HG02870 (cell line): ENCODE results near the gene DTNB.
"Not testable (repeated sequence)": the region's sequence is repeated elsewhere in the genome, so short reads cannot be mapped to it uniquely, and the experiment has no call there.

Experiments used
- ATAC-seq: cut with Tn5 transposase; IDR thresholded peaks from one replicate; pipeline ENCODE4 v1.9.1; 2021; ENCODE audit warnings: mild to moderate bottlenecking, moderate library complexity; ENCODE audit not compliant: unreplicated experiment

The DTNB gene

GRCh38 chr2:25426326-25426725 is 247.1 kb downstream of the DTNB start:
- no peak for ATAC-seq

GRCh38 chr2:25424426-25425028 is 248.8 kb downstream of the DTNB start:
- no peak for ATAC-seq

DNA sequence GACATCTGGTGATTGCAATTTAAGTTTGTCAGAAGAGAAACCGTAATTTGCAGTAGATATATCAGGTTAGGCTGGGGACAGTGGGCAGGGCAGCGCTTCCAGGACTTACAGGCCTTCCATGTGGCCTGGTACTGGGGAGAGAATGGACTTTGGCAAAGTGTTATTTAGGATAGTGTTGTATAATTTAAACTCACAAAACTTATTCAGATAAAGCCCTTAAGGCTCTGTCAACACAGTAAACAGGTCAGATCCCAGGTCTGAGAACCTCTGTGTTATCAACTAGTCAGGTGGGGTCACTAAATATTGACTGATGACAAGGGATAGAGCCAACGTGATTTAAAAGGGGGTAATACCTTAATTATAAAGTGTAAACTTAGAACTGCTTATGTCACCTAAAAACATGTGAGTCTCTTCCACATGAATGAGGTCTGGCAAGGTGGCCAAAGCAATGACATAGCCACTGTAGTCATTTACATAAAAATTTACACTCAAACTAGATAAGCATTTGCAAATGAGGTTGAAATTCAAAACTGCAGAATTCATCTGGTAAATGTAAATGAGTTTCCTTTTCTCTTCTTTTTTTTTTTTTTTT is 251.5 kb downstream of the DTNB start:
- ATAC-seq, result peak; percentile 22

DNA sequence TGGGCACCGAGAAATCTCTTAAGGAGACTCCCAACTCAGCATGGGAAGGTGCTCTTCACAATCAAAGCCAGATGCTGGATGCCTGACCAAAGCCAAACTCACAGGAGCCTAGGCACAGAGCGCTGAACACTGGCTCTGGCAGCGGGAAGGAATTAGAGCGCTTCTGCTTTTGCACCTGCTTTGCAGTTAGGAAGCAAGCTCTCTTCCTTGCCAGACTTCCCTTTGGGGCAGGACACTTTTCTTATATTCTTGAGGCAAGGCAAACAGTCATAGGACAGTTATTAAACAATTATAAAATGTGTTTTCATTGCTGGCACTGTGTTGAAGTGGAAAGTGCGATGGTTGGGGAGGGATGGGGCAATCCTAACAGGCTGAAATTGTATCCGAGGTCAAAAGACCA is 252.1 kb downstream of the DTNB start:
- ATAC-seq, result no peak

GRCh38 chr2:25420820-25421237 is 252.5 kb downstream of the DTNB start:
- ATAC-seq, result peak; percentile 47

DNA sequence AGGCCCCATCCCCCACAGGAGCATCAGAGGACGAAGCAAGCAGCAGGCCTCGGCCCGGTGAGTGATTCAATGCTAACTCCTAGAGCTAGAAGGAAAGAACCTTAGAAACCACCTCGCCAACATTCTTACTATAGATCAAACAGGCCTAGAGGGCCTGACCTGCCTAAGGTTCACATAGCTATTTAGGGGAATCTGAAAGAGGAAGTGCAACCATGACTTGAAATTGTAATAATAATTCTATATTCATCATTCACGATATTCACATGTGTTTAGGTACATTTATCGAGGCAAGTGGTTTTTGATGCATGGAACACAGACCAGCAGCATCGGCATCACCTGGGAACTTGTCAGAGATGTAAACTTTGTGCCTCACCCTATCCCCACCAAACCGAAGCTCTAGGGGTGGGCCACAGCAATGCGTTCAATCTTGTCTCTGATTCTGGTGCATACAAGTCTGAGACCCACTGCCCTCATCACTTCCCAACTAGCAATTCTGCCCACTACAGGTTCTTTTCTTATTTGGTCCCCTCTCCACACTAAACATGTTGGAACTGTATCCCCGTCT is 253.6 kb downstream of the DTNB start:
- peak; percentile 56 for ATAC-seq

DNA sequence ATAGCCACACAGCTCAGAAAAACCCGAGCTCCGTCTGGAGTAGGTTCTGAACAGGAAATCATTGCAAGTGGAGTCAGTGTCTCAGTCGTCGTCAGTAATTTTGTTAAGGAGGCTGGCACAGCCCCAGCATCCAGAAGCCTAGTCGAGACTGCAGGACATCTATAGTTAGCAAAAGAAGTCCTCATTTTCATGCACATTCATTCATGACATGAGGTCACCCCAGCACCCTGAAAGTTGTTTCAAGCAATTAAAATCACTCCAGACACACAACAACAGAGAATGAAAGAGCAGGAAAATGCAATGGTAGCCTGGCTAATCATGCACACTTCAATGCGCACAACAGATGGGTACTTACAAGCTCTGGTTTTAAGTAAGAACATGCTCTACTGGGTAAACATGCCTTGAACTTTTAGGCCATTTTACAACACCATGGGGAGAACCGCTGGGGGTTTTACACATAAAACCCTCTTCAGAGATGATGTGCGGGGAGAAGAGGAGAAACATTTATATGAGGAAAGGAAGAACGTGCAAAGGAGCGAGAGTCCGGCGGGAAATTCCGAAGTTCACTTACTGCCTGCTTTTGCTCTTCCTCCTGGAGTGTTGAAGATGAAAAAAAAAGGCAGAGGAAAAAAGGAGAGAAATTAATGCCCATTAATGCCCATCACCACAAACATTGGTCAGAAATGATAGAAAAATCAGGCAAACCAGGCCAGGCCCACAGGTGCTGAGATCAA is 254.3 kb downstream of the DTNB start:
- no peak for ATAC-seq

- no peak for ATAC-seq
These were observed 255.5 kb downstream of the DTNB start for GRCh38 chr2:25417715-25418369.

DNA sequence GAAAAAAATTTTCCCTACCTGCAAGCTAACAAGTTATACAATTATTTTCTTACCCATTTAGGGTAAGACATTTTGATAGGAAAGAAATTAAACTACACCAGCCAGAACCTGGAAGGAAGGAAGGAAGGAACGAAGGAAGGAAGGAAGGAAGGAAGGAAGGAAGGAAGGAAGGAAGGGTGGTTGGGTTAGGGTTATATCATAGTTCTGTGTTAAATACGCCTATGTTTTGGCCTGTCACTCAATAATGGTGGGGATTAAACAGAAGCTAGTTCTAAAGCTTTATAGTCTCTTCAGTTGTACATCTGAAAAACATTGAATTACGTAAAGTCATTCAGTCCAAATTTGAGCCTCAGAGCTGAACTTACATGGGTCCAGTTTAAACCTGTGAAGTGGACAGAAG is 256.7 kb downstream of the DTNB start:
- ATAC-seq, result no peak

DNA sequence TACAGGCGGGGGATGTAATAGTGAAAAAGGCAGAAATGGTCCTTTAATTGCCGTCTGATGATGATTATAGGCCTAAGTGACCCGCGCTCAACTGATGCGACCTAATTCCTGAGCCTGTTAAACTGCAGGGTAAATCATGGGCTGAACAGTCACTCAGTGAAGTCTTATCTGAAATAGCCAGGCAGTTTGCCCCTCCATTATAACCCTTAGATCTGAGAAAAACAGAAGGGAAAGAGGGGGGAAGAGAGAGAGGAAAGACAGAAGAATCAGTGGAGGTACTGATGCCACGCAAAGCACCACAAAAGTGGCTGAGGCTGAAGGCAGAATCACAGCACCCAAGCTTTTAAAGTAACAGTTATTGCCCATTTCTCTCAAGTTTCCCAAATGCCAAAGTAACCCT is 258.6 kb downstream of the DTNB start:
- no peak for ATAC-seq

- ATAC-seq, result not testable (repeated sequence)
These were observed 260.0 kb downstream of the DTNB start for GRCh38 chr2:25413409-25413808.

- ATAC-seq, result no peak
These were observed 261.6 kb downstream of the DTNB start for GRCh38 chr2:25411753-25412152.

- no peak for ATAC-seq
These were observed 262.1 kb downstream of the DTNB start for GRCh38 chr2:25411281-25411680.

- no peak for ATAC-seq
These were observed 263.0 kb downstream of the DTNB start for GRCh38 chr2:25410370-25410769.

DNA sequence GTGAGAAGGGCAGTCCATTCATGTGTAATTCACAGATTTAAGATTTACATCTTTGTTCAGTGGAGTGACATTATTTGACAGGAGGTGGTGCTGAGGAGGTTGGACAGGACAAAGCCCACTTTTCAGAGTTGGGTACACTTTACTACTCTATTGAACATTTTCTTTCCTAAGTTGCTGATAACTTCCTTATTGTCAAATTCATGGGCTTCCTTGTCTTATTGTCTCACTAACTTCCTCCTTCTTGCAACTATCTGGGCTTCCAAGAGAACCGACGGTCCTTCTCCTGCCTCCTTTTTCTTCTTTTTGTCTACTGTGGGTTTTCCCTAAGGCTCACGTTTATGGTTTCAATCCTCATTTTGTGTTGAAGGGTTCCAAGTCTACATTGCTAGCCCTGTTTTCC is 263.9 kb downstream of the DTNB start:
- ATAC-seq, result no peak

DNA sequence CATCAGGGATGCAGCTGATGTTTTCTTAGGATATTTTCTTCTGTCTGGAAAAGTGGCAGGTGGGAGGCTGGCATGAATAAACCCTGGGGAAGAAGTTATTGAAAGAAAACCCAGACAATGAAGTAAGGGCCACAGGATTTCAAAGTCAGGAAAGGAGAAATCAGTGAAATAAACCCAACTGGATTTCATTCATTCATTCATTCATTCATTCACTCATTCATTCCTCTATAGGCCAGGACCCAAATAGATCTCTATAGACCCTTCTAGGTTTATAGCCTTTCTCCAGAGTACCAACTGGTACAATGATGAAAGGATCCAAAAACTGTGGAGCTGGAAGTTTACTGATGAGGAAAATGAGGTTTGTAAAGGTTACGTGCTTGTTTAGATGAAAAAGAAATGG is 264.3 kb downstream of the DTNB start:
- ATAC-seq, result no peak

- ATAC-seq, result no peak
These were observed 267.6 kb downstream of the DTNB start for GRCh38 chr2:25405611-25406295.

DNA sequence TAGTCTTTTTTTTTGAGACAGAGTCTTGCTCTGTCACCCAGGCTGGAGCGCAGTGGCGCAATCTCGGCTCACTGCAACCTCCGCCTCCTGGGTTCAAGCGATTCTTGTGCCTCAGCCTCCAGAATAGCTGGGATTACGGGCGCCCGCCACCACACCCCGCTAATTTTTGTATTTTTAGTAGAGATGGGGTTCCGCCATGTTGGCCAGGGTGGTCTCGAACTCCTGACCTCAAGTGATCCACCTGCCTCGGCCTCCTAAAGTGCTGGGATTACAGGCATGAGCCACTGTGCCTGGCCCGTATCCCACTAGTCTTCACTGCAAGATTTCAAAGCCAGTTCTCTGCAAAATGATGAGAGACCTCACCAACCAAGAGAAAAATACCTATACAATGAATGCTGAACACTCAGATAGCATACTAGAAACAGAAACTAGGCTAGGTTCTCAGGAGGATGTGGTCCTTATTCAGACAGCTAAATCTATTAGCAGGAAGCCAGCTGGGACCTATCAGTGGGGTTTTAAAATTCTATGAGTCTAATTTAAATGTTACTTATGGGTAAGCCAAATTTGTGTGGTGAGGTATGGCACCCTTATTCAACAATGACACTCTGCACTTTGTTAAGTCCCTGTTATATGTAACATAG is 270.1 kb downstream of the DTNB start:
- peak; percentile 69 for ATAC-seq

DNA sequence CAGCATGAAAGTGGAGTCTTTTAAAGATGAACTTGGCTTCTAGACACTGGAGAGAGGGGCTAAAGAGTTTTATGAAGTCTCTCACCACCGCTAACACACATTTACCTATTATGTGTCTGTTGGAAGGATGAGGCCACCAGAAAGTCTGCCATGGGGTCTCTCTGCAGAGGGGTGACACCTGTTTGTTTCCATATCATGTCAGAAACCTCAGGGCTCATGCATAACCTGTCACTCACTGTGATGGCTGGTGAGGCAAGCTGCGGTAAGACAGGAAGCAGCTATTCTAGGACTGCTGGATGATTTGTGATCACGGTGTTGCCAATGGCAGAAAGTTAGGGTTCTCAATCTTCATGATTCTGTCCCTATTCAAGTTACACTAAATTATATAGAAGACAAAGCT is 270.9 kb downstream of the DTNB start:
- peak; percentile 44 for ATAC-seq

- no peak for ATAC-seq
These were observed 271.9 kb downstream of the DTNB start for GRCh38 chr2:25401307-25402026.
